Measurements from ENCODE around the gene LUZP2. TPM values are rescaled to one million over a fixed set of nuclear protein-coding genes. Genes with fewer than 3 reads are reported as not detected.

The LUZP2 gene
- total RNA-seq, 4 donors from 2014 or later = under 0.01 TPM; not detected in 3

GRCh38 chr11:24591283-24591682 lies 94.4 kb downstream of the LUZP2 start:
- DNase-seq (ENCODE audit: low spot score in 2 of 2) = no peak
- Histone ChIP-seq H3K4me3 (no peak overlapping the region), H3K36me3 (no peaks in the 10 kb centered on the region), H3K9me3 (no peaks in the 10 kb centered on the region), H3K27ac (no peak overlapping the region), H3K4me1 (no peaks in the 10 kb centered on the region), H3K27me3 (no peaks in the 10 kb centered on the region)
- no peak for TF ChIP-seq CTCF (IDR thresholded peaks at IDR 0.05)
- TF ChIP-seq EP300 (IDR thresholded peaks at IDR 0.05) = no peak
- no peak for TF ChIP-seq POLR2A (IDR thresholded peaks at IDR 0.05)
- WGBS, 2 donors = 81 to 82% methylated on average over 2 of the region's 2 CpGs

GRCh38 chr11:24592360-24592759 lies 95.5 kb downstream of the LUZP2 start:
- Histone ChIP-seq H3K27me3 (no peaks in the 10 kb centered on the region), H3K27ac (no peak overlapping the region), H3K9me3 (no peaks in the 10 kb centered on the region), H3K36me3 (no peaks in the 10 kb centered on the region), H3K4me3 (no peak overlapping the region), H3K4me1 (no peaks in the 10 kb centered on the region)
- 53 to 56% methylated on average over 2 of the region's 2 CpGs for WGBS, 2 donors
- no peak for DNase-seq (ENCODE audit: low spot score in 2 of 2)
- no peak for TF ChIP-seq EP300 (IDR thresholded peaks at IDR 0.05)
- TF ChIP-seq CTCF (IDR thresholded peaks at IDR 0.05) = no peak
- no peak for TF ChIP-seq POLR2A (IDR thresholded peaks at IDR 0.05)

- no peaks in the 10 kb centered on the region for H3K4me1 ChIP-seq
- H3K4me3 ChIP-seq = no peak overlapping the region
- no peaks in the 10 kb centered on the region for H3K9me3 ChIP-seq
- DNase-seq (ENCODE audit: low spot score in 2 of 2) = no peak
- no peak for TF ChIP-seq EP300 (IDR thresholded peaks at IDR 0.05)
- no peak for TF ChIP-seq POLR2A (IDR thresholded peaks at IDR 0.05)
- TF ChIP-seq CTCF (IDR thresholded peaks at IDR 0.05) = no peak
- no peaks in the 10 kb centered on the region for H3K36me3 ChIP-seq
- 88 to 89% methylated on average over 4 of the region's 4 CpGs for WGBS, 2 donors
- H3K27ac ChIP-seq = no peak overlapping the region
- no peaks in the 10 kb centered on the region for H3K27me3 ChIP-seq
These were observed 96.5 kb downstream of the LUZP2 start for GRCh38 chr11:24593332-24593731.

GRCh38 chr11:24594401-24594800 lies 97.5 kb downstream of the LUZP2 start:
- Histone ChIP-seq H3K36me3 (no peaks in the 10 kb centered on the region), H3K4me1 (no peaks in the 10 kb centered on the region), H3K27me3 (no peaks in the 10 kb centered on the region), H3K9me3 (no peaks in the 10 kb centered on the region), H3K27ac (no peak overlapping the region), H3K4me3 (no peak overlapping the region)
- no peak for DNase-seq (ENCODE audit: low spot score in 2 of 2)
- TF ChIP-seq EP300 (IDR thresholded peaks at IDR 0.05) (no peak), CTCF (IDR thresholded peaks at IDR 0.05) (no peak), POLR2A (IDR thresholded peaks at IDR 0.05) (no peak)
- WGBS, 2 donors = 93% methylated on average over 3 of the region's 3 CpGs

GRCh38 chr11:24598641-24599040 lies 101.8 kb downstream of the LUZP2 start:
- no peak overlapping the region for H3K27ac ChIP-seq
- no peak overlapping the region for H3K4me3 ChIP-seq
- no peak for TF ChIP-seq POLR2A (IDR thresholded peaks at IDR 0.05)
- TF ChIP-seq CTCF (IDR thresholded peaks at IDR 0.05) = no peak
- no peak for TF ChIP-seq EP300 (IDR thresholded peaks at IDR 0.05)
- no peak for DNase-seq (ENCODE audit: low spot score in 2 of 2)
- no peaks in the 10 kb centered on the region for H3K27me3 ChIP-seq
- 50 to 58% methylated on average over 2 of the region's 2 CpGs for WGBS, 2 donors
- no peaks in the 10 kb centered on the region for H3K9me3 ChIP-seq
- H3K4me1 ChIP-seq = no peaks in the 10 kb centered on the region
- no peaks in the 10 kb centered on the region for H3K36me3 ChIP-seq

Data from tibial nerve (tissue), 4 donors.